ENCODE results near the gene WNT9B. TPM values are rescaled to one million over a fixed set of nuclear protein-coding genes. Genes with fewer than 3 reads are reported as not detected.

WNT9B gene
- total and polyA plus RNA-seq, 2 of the 13 experiments (the other 11 are each of a cell fraction or from before 2014, with no cell fraction given) = not detected

GRCh38 chr17:46889519-46889918 lies 38.1 kb downstream of the WNT9B start (continued):
- TF ChIP-seq ARID5B (CRISPR knock-in tag; IDR thresholded peaks at IDR 0.05) (peak; percentile 39; the same call in 1 of the 2 replicates), ZNF790 (CRISPR knock-in tag; IDR thresholded peaks at IDR 0.05; ENCODE audit: borderline replicate concordance) (no peak), MYC (CRISPR knock-in tag; IDR thresholded peaks at IDR 0.05; ENCODE audit: borderline replicate concordance) (no peak), KMT2A (CRISPR knock-in tag; IDR thresholded peaks at IDR 0.05) (no peak), JUN (CRISPR knock-in tag; IDR thresholded peaks at IDR 0.05) (no peak), NFKB2 (CRISPR knock-in tag; IDR thresholded peaks at IDR 0.05; ENCODE audit: borderline replicate concordance) (no peak), STAG1 (CRISPR knock-in tag; IDR thresholded peaks at IDR 0.05) (no peak), MTERF4 (CRISPR knock-in tag; IDR thresholded peaks at IDR 0.05) (no peak), HMGA1 (CRISPR knock-in tag; conservative IDR thresholded peaks at IDR 0.05) (no peak), RARA (CRISPR knock-in tag; IDR thresholded peaks at IDR 0.05) (peak; percentile 66), PAX8 (CRISPR knock-in tag; IDR thresholded peaks at IDR 0.05; ENCODE audit: borderline replicate concordance) (no peak), ZNF713 (CRISPR knock-in tag; IDR thresholded peaks at IDR 0.05) (no peak), THRA (CRISPR knock-in tag; IDR thresholded peaks at IDR 0.05; ENCODE audit: borderline replicate concordance) (no peak), KDM1A (CRISPR knock-in tag; IDR thresholded peaks at IDR 0.05) (no peak), SP5 (CRISPR knock-in tag; IDR thresholded peaks at IDR 0.05; ENCODE audit: borderline replicate concordance, low read depth) (no peak), ELK4 (CRISPR knock-in tag; IDR thresholded peaks at IDR 0.05; ENCODE audit: borderline replicate concordance) (no peak), NFE2L2 (IDR thresholded peaks at IDR 0.05; ENCODE audit: low read length) (no peak), MXD3 (CRISPR knock-in tag; IDR thresholded peaks at IDR 0.05) (no peak), ZBTB7B (CRISPR knock-in tag; IDR thresholded peaks at IDR 0.05) (0 out of 2 replicates have a peak, but pooled peaks have one; percentile 20), ZMAT5 (CRISPR knock-in tag; IDR thresholded peaks at IDR 0.05; ENCODE audit: borderline replicate concordance, low read depth) (no peak), RFX5 (IDR thresholded peaks at IDR 0.05; ENCODE audit: low read depth, low read length) (no peak), SMAD9 (CRISPR knock-in tag; IDR thresholded peaks at IDR 0.05) (no peak), SOX5 (CRISPR knock-in tag; IDR thresholded peaks at IDR 0.05; ENCODE audit: borderline replicate concordance) (0 out of 2 replicates have a peak, but pooled peaks have one; percentile 8), HNF4A (CRISPR knock-in tag; IDR thresholded peaks at IDR 0.05) (peak; percentile 38; the same call in 1 of the 2 replicates)
